ENCODE data around the gene COL5A1. TPM values are rescaled to one million over a fixed set of nuclear protein-coding genes. Genes with fewer than 3 reads are reported as not detected.

Gene COL5A1
- total RNA-seq, 2 experiments from 2014 or later = 0.12 to 0.19 TPM

DNA sequence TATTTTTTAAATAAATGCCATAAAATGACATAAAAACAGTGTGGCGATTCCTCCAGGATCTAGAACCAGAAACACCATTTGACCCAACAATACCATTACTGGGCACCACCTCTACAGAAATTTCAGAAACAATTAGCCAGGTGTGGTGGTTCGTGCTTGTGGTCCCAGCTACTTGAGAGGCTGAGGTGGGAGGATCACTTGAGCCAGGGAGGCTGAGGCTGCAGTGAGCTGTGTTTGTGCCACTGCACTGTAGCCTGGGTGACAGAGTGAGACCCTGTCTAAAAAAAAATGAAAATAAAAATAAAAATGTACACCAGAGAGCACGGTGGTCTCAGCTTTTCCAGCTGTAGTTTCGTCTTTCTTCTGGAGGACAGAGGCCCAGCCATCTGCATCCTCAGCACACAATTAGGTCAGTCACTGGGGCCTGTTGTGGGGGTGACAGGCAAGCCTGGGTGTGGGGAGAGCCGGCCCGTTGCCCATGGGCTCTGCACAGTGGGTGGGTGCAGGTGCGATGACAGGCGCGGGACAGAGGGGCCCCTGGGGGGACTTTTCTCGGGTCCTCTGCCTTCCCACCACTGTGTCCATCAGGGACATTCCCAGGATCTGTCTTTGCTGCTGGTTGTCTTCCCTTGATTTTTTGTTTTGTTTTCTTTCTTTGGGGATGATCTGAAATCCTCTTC, 9.8 kb downstream of the COL5A1 start:
- POLR2A ChIA-PET = no interaction called here
- Mint-ChIP-seq H3K27ac (no peak overlapping the region), H3K36me3 (no peaks in the 10 kb centered on the region), H3K4me1 (ENCODE audit: low read depth) (no peaks in the 10 kb centered on the region), H3K27me3 (no peaks in the 10 kb centered on the region), H3K9me3 (no peaks in the 10 kb centered on the region), H3K4me3 (no peak overlapping the region)
- no peak for DNase-seq
- intact Hi-C loops (cut with micrococcal nuclease) = no loop called here
- CTCF ChIA-PET = no interaction called here

- POLR2A ChIA-PET = no interaction called here
- CTCF ChIA-PET = no interaction called here
- H3K36me3 Mint-ChIP-seq = no peaks in the 10 kb centered on the region
- no peaks in the 10 kb centered on the region for H3K27me3 Mint-ChIP-seq
- no peaks in the 10 kb centered on the region for H3K9me3 Mint-ChIP-seq
- DNase-seq = no peak
- no peaks in the 10 kb centered on the region for H3K4me1 Mint-ChIP-seq (ENCODE audit: low read depth)
- H3K27ac Mint-ChIP-seq = no peak overlapping the region
- no peak overlapping the region for H3K4me3 Mint-ChIP-seq
- intact Hi-C loops (cut with micrococcal nuclease) = no loop called here
Measured at GRCh38 chr9:134652291-134653225, 11.0 kb downstream of the COL5A1 start.

GRCh38 chr9:134653259-134654009, 11.8 kb downstream of the COL5A1 start:
- ChIA-PET POLR2A (no interaction called here), CTCF (no interaction called here)
- no peaks in the 10 kb centered on the region for H3K4me1 Mint-ChIP-seq (ENCODE audit: low read depth)
- H3K27me3 Mint-ChIP-seq = no peaks in the 10 kb centered on the region
- no peak overlapping the region for H3K4me3 Mint-ChIP-seq
- H3K27ac Mint-ChIP-seq = no peak overlapping the region
- intact Hi-C loops (cut with micrococcal nuclease) = no loop called here
- no peaks in the 10 kb centered on the region for H3K9me3 Mint-ChIP-seq
- no peak for DNase-seq
- H3K36me3 Mint-ChIP-seq = no peaks in the 10 kb centered on the region

DNA sequence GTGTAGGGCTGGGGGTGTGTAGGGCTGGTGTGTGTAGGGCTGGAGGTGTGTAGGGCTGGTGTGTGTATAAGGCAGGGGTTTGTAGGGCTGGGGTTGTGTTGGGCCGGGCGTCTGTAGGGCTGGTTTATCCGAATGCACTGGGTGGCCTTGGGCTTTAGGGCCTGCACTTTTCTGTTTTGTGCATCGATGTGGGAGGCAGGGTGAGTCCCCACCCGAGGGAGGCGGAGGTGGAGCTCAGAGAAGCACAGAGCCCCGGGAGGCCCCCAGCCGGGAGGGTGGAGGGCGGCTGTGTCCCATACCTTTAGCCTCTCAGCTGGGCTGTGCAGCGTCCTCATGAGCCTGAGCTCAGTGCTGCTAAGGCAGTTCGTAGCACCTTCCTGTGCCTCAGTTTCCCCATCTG, 13.5 kb downstream of the COL5A1 start:
- H3K27me3 Mint-ChIP-seq = no peaks in the 10 kb centered on the region
- CTCF ChIA-PET = interaction anchor here (2.3 kb wide), 1 partner anchor 206 kb away, joined by 10 read pairs; no protein-coding TSS in a partner anchor
- H3K36me3 Mint-ChIP-seq = no peaks in the 10 kb centered on the region
- no peak overlapping the region for H3K27ac Mint-ChIP-seq
- H3K9me3 Mint-ChIP-seq = peaks cover 4% of the 10 kb centered on the region
- no peak for DNase-seq
- no peaks in the 10 kb centered on the region for H3K4me1 Mint-ChIP-seq (ENCODE audit: low read depth)
- intact Hi-C loops (cut with micrococcal nuclease) = no loop called here
- no peak overlapping the region for H3K4me3 Mint-ChIP-seq
- POLR2A ChIA-PET = no interaction called here

GRCh38 chr9:134655586-134656333, 14.2 kb downstream of the COL5A1 start:
- H3K9me3 Mint-ChIP-seq = peaks cover 11% of the 10 kb centered on the region
- ChIA-PET POLR2A (no interaction called here), CTCF (interaction anchor here (2.3 kb wide), 1 partner anchor 207 kb away, joined by 10 read pairs; no protein-coding TSS in a partner anchor)
- intact Hi-C loops (cut with micrococcal nuclease) = no loop called here
- DNase-seq = no peak
- H3K4me1 Mint-ChIP-seq (ENCODE audit: low read depth) = no peaks in the 10 kb centered on the region
- H3K36me3 Mint-ChIP-seq = no peaks in the 10 kb centered on the region
- no peak overlapping the region for H3K4me3 Mint-ChIP-seq
- no peaks in the 10 kb centered on the region for H3K27me3 Mint-ChIP-seq
- no peak overlapping the region for H3K27ac Mint-ChIP-seq

DNA sequence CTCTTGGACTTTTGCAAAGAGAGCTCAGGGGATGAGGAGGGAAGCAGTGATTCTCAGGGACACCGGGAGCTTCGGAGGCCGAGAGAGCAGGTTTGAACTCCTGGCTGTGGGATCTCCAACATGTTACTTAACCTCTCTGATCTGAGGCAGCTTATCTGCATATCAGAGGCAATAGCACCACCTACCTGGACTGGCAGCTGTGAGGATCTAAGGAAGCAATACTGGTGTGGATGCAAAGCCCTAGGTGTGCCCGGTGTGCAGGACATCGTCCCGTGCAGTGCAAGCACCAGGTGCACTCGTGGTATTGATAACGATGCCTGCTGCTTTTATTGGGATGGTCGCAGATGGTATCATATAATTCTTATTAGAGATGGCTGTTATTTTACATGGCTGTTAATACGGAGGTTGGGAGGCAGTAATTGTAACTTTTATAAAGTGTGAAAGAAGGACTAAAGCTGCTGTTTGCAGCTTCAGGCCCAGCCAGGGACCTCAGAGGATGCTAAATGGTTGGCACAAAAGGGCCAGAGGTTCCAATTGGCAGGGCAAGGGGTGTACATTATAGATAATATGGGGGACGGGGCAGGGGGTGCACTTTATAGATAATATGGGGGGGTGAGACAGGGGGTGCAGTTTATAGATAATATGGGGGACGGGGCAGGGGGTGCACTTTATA, 14.9 kb downstream of the COL5A1 start:
- Mint-ChIP-seq H3K4me3 (no peak overlapping the region), H3K27ac (no peak overlapping the region), H3K4me1 (ENCODE audit: low read depth) (no peaks in the 10 kb centered on the region), H3K27me3 (no peaks in the 10 kb centered on the region), H3K9me3 (peaks cover 17% of the 10 kb centered on the region), H3K36me3 (no peaks in the 10 kb centered on the region)
- intact Hi-C loops (cut with micrococcal nuclease) = no loop called here
- no peak for DNase-seq
- ChIA-PET POLR2A (no interaction called here), CTCF (interaction anchor here (2.3 kb wide), 1 partner anchor 208 kb away, joined by 10 read pairs; no protein-coding TSS in a partner anchor)

DNA sequence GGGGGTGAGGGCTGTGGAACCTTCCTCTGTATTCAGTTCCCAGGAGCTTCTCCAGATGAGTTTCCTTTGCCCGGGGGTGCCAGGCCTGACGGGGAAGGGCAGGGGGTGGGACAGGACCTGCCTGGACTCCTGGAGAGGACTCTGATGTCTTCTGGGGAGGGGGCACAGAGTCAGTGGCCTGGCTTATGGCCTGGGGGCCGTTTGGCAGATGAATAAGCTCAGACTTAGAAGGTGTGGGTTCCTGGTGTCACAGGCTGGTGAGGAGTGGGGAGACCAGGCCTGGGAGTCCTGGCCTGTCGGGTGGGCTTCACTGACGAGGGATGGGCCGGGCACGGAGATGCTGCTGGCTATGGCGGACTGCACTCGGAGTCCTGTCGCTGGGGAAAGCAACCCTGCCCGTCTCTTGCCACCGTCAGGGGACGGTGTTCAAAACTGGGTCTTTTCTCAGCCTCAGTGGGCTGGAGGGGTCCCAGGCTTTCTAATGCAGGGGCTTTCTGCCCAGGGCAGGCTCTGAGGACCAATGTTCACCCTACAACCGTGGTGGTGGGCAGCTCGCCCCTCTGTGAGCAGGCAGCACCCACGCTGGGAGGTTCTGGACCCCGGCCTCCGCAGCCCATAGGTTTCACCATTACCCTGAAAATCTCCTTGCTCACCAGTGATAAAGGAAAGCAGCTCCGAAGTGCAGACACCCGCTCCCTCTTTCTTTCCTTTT, 16.2 kb downstream of the COL5A1 start:
- Mint-ChIP-seq H3K9me3 (peaks cover 23% of the 10 kb centered on the region), H3K27me3 (peaks cover 1% of the 10 kb centered on the region), H3K4me3 (no peak overlapping the region), H3K27ac (no peak overlapping the region), H3K36me3 (no peaks in the 10 kb centered on the region), H3K4me1 (ENCODE audit: low read depth) (no peaks in the 10 kb centered on the region)
- CTCF ChIA-PET = interaction anchor here (0.7 kb wide), 1 partner anchor 9 kb away, joined by 4 read pairs; no protein-coding TSS in a partner anchor
- intact Hi-C loops (cut with micrococcal nuclease) = no loop called here
- POLR2A ChIA-PET = no interaction called here
- no peak for DNase-seq

DNA sequence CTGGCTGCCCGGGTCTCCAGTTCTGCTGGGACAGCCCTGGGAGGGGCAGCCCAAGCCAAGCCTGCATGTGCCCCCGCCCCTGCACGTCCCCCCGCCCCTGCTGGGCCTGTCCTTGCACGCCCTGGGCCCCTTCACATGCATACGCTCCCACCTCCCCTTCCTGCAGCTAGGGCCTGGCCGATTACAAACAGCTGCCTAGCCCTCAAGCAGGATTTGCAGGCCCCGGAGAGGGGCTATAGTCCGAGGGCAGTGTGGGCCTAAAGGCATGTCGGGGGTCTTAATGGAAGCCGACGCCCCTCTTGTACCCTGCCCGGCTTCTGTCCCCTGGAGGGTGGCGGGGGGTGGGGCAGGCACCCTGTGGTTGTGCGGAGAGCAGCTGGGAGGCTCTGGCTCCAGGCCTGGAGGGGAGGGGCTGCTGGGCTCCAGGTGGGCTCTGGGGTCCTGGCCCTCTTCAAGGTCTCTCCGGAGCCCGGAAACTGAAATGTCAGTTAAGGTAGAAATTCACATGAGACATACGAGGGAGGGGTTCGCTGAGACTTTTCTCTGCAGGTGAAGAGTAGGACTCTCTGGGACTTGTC, 16.9 kb downstream of the COL5A1 start:
- Mint-ChIP-seq H3K27ac (no peak overlapping the region), H3K36me3 (no peaks in the 10 kb centered on the region), H3K9me3 (peaks cover 23% of the 10 kb centered on the region), H3K27me3 (peaks cover 3% of the 10 kb centered on the region), H3K4me3 (no peak overlapping the region), H3K4me1 (ENCODE audit: low read depth) (no peaks in the 10 kb centered on the region)
- ChIA-PET CTCF (interaction anchor here (0.7 kb wide), 1 partner anchor 9 kb away, joined by 4 read pairs; no protein-coding TSS in a partner anchor), POLR2A (no interaction called here)
- intact Hi-C loops (cut with micrococcal nuclease) = no loop called here
- no peak for DNase-seq

DNA sequence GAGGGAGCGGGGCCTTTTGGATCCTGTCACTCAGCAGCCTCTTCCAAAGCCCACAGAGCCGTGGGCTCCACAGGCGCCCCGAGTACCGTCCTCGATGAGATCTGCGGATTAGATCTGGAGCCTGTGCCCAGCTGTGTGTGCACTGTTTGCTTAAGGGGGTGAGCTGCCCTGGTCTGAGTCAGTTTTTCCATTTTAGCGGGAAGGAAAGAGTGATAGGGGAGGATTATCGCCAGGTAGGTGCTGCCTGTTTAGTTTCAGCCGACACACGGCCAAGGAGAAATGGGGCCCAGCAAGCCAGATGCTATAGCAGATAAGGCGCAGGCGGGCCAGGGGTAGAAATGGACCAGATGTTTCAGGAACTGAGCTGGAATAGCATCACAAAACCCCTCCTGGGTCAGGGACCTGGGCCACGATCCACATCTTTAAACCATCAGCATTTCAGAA, 18.1 kb downstream of the COL5A1 start:
- no peak for DNase-seq
- POLR2A ChIA-PET = no interaction called here
- H3K4me1 Mint-ChIP-seq (ENCODE audit: low read depth) = no peaks in the 10 kb centered on the region
- no peak overlapping the region for H3K4me3 Mint-ChIP-seq
- H3K27ac Mint-ChIP-seq = no peak overlapping the region
- H3K27me3 Mint-ChIP-seq = peaks cover 3% of the 10 kb centered on the region
- H3K9me3 Mint-ChIP-seq = peaks cover 23% of the 10 kb centered on the region
- no peaks in the 10 kb centered on the region for H3K36me3 Mint-ChIP-seq
- intact Hi-C loops (cut with micrococcal nuclease) = no loop called here
- CTCF ChIA-PET = no interaction called here

DNA sequence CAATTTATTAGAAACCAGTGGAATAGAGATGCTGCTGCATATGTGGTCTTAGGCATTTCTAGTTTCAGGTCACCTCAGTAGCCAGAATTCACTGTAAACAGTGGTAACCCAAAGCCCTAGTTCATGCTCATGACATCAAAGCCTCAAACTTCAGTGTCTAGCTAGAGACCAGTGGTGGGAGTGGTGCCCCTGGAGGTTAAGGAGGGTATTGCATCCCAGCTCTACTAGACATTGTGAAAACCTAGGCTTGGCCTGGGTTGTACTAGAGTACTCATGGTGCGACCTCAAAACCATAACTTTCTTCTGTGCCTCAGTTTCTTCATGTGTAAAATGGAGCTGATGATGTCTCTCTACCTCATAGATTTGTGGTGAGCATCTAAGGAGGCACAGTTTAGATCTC, 18.8 kb downstream of the COL5A1 start:
- ChIA-PET POLR2A (no interaction called here), CTCF (interaction anchor here (0.7 kb wide), 1 partner anchor 211 kb away, joined by 3 read pairs; no protein-coding TSS in a partner anchor)
- Mint-ChIP-seq H3K27me3 (peaks cover 3% of the 10 kb centered on the region), H3K27ac (no peak overlapping the region), H3K4me3 (no peak overlapping the region), H3K4me1 (ENCODE audit: low read depth) (no peaks in the 10 kb centered on the region), H3K36me3 (no peaks in the 10 kb centered on the region), H3K9me3 (peaks cover 23% of the 10 kb centered on the region)
- no peak for DNase-seq
- intact Hi-C loops (cut with micrococcal nuclease) = no loop called here

Data from activated CD4-positive, alpha-beta memory T cell treated with anti-CD3 and anti-CD28 coated beads for 36 hours (primary cell).